ENCODE measurements around the gene LRRC52.

DNA sequence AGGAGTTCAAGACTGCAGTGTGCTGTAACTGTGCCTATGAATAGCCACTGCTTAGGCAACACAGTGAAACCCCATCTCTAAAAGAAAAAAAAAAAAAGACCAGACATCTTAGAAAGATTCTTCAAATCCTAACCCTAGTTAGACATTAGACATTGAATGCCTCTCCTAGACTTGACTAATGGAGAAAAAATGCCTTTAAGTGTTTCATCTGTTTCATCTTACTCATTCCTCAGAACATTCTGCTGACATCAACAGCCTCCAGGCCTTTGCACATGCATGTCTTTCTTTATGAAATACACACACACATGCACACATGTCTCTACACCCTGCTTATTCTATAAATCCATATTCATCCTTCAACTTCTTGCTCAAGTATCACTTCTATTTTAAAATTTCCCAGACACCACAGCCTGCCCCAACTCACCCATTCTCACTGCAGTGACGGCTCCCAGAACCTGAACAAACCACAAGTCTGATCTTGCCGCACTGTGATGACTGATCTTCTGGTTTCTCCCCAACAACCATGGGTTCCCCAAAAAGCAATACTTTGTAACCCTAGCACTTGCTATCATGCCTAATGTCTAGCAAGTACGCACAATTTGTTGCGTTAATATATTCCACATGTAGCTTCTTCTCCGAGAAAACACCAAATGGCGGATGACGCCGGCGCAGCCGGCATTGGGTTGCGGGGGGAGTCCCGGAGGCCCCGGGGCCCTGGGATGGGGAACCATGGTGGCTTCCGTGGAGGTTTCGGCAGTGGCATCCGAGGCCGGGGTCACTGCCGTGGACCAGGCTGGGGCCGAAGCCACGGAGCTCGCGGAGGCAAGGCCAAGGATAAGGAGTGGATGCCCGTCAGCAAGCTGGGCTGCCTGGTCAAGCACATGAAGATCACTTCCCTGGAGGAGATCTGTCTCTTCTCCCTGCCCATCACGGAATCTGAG, 37.4 kb downstream of the LRRC52 start:
- TF ChIP-seq, protein P1, sequence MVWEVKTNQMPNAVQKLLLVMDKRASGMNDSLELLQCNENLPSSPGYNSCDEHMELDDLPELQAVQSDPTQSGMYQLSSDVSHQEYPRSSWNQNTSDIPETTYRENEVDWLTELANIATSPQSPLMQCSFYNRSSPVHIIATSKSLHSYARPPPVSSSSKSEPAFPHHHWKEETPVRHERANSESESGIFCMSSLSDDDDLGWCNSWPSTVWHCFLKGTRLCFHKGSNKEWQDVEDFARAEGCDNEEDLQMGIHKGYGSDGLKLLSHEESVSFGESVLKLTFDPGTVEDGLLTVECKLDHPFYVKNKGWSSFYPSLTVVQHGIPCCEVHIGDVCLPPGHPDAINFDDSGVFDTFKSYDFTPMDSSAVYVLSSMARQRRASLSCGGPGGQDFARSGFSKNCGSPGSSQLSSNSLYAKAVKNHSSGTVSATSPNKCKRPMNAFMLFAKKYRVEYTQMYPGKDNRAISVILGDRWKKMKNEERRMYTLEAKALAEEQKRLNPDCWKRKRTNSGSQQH (CRISPR knock-in tag; IDR thresholded peaks at IDR 0.05): no peak
- TF ChIP-seq, protein P2, sequence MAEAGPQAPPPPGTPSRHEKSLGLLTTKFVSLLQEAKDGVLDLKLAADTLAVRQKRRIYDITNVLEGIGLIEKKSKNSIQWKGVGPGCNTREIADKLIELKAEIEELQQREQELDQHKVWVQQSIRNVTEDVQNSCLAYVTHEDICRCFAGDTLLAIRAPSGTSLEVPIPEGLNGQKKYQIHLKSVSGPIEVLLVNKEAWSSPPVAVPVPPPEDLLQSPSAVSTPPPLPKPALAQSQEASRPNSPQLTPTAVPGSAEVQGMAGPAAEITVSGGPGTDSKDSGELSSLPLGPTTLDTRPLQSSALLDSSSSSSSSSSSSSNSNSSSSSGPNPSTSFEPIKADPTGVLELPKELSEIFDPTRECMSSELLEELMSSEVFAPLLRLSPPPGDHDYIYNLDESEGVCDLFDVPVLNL (CRISPR knock-in tag; IDR thresholded peaks at IDR 0.05; ENCODE audit: low read depth): no peak
- no peak for TF ChIP-seq PTBP1 (IDR thresholded peaks at IDR 0.05; ENCODE audit: low read depth, low read length)
- no peak for TF ChIP-seq TAF1 (IDR thresholded peaks at IDR 0.05; ENCODE audit: control insufficient read depth, extremely low read depth, insufficient read depth, low read length, severe bottlenecking)
- TF ChIP-seq, protein P3, sequence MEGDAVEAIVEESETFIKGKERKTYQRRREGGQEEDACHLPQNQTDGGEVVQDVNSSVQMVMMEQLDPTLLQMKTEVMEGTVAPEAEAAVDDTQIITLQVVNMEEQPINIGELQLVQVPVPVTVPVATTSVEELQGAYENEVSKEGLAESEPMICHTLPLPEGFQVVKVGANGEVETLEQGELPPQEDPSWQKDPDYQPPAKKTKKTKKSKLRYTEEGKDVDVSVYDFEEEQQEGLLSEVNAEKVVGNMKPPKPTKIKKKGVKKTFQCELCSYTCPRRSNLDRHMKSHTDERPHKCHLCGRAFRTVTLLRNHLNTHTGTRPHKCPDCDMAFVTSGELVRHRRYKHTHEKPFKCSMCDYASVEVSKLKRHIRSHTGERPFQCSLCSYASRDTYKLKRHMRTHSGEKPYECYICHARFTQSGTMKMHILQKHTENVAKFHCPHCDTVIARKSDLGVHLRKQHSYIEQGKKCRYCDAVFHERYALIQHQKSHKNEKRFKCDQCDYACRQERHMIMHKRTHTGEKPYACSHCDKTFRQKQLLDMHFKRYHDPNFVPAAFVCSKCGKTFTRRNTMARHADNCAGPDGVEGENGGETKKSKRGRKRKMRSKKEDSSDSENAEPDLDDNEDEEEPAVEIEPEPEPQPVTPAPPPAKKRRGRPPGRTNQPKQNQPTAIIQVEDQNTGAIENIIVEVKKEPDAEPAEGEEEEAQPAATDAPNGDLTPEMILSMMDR (IDR thresholded peaks at IDR 0.05 in 2 of 3, conservative IDR thresholded peaks at IDR 0.05 in 1 of 3; ENCODE audit: insufficient read depth in 2 of 3, low read depth in 1 of 3, low read length in 3 of 3): no peak
- TF ChIP-seq SP1 (CRISPR knock-in tag; IDR thresholded peaks at IDR 0.05): no peak
- TF ChIP-seq JUND (IDR thresholded peaks at IDR 0.05; ENCODE audit: borderline replicate concordance, low read depth, low read length): no peak
- no peak for TF ChIP-seq JUND (tag; IDR thresholded peaks at IDR 0.05; ENCODE audit: borderline replicate concordance, low read depth, low read length)
- no peak for TF ChIP-seq HSF4 (CRISPR knock-in tag; IDR thresholded peaks at IDR 0.05; ENCODE audit: borderline replicate concordance)
- TF ChIP-seq SIX5 (IDR thresholded peaks at IDR 0.05; ENCODE audit: borderline replicate concordance in 1 of 2, insufficient read depth in 1 of 2, low read depth in 1 of 2, low read length in 2 of 2): no peak
- no peak for TF ChIP-seq EP300 (IDR thresholded peaks at IDR 0.05; ENCODE audit: low read length)
